ENCODE measurements around the gene DIDO1. TPM values are rescaled to one million over a fixed set of nuclear protein-coding genes. Genes with fewer than 3 reads are reported as not detected.

Gene DIDO1
- total RNA-seq, 2 donors from 2014 or later: 63.8 to 80.4 TPM

DNA sequence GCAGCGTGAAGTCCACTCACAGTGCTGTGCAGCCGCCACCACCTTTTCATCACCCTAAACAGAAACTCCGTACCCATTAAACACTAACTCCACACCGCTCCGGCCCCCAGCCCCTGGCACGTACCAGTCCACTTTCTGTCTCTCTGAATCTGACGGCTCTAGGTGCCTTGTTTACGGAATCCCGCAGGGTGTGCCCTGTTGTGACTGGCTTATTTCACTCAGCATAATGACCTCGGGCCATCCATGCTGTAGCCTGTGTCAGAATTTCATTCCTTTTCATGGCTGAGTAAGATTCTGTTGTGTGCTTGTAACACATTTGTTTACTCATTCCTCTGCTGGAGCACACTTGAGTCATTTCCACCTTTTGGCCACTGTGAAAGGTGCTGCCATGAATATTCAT lies 82.6 kb downstream of the DIDO1 start:
- ATAC-seq (ENCODE audit: insufficient number of reproducible peaks, low FRiP score, low read depth): no peak
- no peaks in the 10 kb centered on the region for H3K36me3 ChIP-seq
- no peak for DNase-seq (ENCODE audit: low spot score)
- H3K27ac ChIP-seq: no peak overlapping the region
- H3K4me3 ChIP-seq: no peak overlapping the region
- H3K4me1 ChIP-seq (ENCODE audit: control insufficient read depth in 1 of 2, low read depth in 2 of 2): no peaks in the 10 kb centered on the region
- H3K9me3 ChIP-seq: no peaks in the 10 kb centered on the region
- H3K27me3 ChIP-seq (replicated peaks; ENCODE audit: insufficient read depth): no peaks in the 10 kb centered on the region
- TF ChIP-seq, protein P1, sequence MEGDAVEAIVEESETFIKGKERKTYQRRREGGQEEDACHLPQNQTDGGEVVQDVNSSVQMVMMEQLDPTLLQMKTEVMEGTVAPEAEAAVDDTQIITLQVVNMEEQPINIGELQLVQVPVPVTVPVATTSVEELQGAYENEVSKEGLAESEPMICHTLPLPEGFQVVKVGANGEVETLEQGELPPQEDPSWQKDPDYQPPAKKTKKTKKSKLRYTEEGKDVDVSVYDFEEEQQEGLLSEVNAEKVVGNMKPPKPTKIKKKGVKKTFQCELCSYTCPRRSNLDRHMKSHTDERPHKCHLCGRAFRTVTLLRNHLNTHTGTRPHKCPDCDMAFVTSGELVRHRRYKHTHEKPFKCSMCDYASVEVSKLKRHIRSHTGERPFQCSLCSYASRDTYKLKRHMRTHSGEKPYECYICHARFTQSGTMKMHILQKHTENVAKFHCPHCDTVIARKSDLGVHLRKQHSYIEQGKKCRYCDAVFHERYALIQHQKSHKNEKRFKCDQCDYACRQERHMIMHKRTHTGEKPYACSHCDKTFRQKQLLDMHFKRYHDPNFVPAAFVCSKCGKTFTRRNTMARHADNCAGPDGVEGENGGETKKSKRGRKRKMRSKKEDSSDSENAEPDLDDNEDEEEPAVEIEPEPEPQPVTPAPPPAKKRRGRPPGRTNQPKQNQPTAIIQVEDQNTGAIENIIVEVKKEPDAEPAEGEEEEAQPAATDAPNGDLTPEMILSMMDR (IDR thresholded peaks at IDR 0.05): no peak

DNA sequence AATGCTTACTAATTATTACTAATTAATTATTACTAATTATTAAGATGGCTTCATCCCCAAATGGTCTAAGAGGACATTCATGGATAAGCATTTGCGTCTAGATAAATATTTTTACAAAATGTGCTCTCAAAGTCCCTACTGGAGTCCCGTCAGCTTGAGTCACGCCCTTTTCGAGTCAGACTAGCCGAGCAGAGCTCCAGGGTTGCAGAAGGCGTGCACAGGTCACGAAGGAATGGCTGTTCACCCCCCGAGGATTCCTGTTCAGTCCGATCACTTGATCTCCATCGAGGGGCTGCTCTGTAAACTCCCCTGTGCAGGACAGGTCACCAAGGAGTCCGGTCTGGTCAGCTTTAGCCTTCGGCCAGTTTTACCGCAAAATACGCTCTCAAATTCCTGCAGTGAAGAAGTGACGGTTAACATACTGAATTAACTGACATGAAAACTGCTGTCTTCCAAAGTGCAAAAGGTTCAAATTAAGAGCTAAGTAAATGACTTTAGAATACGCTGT lies 84.5 kb downstream of the DIDO1 start:
- H3K27me3 ChIP-seq (replicated peaks; ENCODE audit: insufficient read depth): no peaks in the 10 kb centered on the region
- no peak for ATAC-seq (ENCODE audit: insufficient number of reproducible peaks, low FRiP score, low read depth)
- no peak overlapping the region for H3K27ac ChIP-seq
- no peak overlapping the region for H3K4me3 ChIP-seq
- H3K36me3 ChIP-seq: no peaks in the 10 kb centered on the region
- H3K9me3 ChIP-seq: no peaks in the 10 kb centered on the region
- TF ChIP-seq, protein P1 (IDR thresholded peaks at IDR 0.05): no peak
- DNase-seq (ENCODE audit: low spot score): no peak
- no peaks in the 10 kb centered on the region for H3K4me1 ChIP-seq (ENCODE audit: control insufficient read depth in 1 of 2, low read depth in 2 of 2)

DNA sequence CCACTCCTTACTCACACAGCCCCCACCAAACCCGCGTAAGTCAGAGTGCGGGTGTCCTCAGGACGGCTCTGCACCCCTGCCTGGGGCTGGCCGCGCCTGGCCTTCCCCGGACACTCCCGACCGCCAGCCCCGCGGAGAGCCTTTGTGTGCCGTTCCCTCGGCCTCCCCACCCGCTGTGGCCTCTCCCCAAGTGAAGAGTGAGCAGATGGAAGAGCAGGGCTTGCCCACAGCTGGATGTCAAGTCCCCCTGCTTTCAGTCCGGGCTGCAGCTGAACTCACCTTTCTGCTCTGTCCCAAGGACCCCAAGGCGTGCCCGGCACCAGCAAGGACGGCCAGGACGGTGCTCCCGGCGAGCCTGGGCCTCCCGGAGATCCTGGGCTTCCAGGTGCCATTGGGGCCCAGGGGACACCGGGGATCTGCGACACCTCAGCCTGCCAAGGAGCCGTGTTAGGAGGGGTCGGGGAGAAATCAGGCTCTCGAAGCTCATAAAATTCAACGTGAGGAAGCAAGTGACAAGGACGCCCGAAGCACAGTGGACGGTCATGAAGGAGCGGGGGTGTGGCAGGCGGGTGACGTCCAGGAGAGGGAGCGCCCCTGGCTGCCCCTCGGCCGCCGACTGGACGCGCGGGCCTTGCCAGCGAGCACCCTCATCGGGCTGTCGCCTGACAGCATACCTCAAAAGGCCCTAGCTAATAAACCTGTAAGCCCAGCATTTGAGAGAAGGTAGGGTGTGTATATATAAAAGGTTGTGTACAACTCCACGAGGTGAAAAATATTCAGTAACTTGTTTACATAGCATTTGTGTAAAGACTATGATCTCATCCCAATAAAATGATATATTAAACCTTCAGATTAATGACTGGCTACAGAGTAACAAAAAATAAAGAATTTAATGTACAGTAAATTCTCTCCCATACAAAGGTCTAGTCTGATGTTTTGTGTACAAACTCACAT lies 85.8 kb downstream of the DIDO1 start:
- Histone ChIP-seq H3K36me3 (no peaks in the 10 kb centered on the region), H3K4me3 (no peak overlapping the region), H3K4me1 (ENCODE audit: control insufficient read depth in 1 of 2, low read depth in 2 of 2) (no peaks in the 10 kb centered on the region), H3K9me3 (no peaks in the 10 kb centered on the region), H3K27ac (no peak overlapping the region), H3K27me3 (replicated peaks; ENCODE audit: insufficient read depth) (no peaks in the 10 kb centered on the region)
- DNase-seq (ENCODE audit: low spot score) (no peak), ATAC-seq (ENCODE audit: insufficient number of reproducible peaks, low FRiP score, low read depth) (no peak)
- TF ChIP-seq, protein P1 (IDR thresholded peaks at IDR 0.05): no peak

DNA sequence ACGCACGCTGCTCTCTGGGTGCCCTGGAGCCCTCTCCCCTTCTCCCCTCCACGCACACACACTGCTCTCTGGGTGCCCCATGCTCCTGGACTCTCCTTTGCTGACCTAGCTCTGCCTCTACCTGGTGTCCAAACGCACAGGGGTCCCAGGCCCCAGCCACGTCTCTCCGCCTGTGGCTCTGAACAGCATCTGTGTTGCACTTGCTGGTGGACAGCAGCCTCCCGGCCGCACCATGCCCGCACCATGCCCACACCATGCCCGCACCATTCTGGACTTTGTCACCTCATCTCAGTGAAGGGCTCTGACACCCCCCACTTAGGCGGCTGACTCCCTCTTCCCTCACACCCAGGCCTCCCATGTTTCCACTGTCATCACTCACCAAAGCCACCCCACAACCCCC lies 86.5 kb downstream of the DIDO1 start:
- ATAC-seq (ENCODE audit: insufficient number of reproducible peaks, low FRiP score, low read depth): no peak
- Histone ChIP-seq H3K9me3 (no peaks in the 10 kb centered on the region), H3K4me3 (no peak overlapping the region), H3K4me1 (ENCODE audit: control insufficient read depth in 1 of 2, low read depth in 2 of 2) (no peaks in the 10 kb centered on the region), H3K36me3 (no peaks in the 10 kb centered on the region), H3K27ac (no peak overlapping the region), H3K27me3 (replicated peaks; ENCODE audit: insufficient read depth) (no peaks in the 10 kb centered on the region)
- TF ChIP-seq, protein P1 (IDR thresholded peaks at IDR 0.05): no peak
- DNase-seq (ENCODE audit: low spot score): no peak

DNA sequence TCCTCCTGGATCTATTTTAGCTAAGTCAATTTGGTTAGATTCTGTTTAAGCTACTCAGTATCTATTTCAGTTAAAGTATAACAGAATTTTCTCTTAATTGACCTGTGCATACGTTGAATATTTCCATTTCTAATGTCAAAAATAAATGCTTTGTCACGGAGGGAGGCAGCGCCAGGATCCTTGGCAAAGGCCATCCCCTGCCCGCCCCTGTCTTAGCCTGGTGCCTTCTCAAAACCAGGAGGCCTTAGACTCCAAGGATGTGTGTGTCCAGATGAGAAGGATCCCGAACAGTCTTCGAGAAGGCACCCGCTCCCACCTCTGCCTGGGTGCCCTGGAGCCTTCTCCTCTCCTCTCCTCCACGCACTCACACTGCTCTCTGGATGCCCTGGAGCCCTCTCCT lies 87.0 kb downstream of the DIDO1 start:
- Histone ChIP-seq H3K4me3 (no peak overlapping the region), H3K4me1 (ENCODE audit: control insufficient read depth in 1 of 2, low read depth in 2 of 2) (no peaks in the 10 kb centered on the region), H3K27ac (no peak overlapping the region), H3K9me3 (no peaks in the 10 kb centered on the region), H3K36me3 (no peaks in the 10 kb centered on the region), H3K27me3 (replicated peaks; ENCODE audit: insufficient read depth) (no peaks in the 10 kb centered on the region)
- no peak for ATAC-seq (ENCODE audit: insufficient number of reproducible peaks, low FRiP score, low read depth)
- DNase-seq (ENCODE audit: low spot score): no peak
- TF ChIP-seq, protein P1 (IDR thresholded peaks at IDR 0.05): no peak

All from thoracic aorta (tissue), 2 donors.